ENCODE results near the gene TEX2.

Gene TEX2, protein sequence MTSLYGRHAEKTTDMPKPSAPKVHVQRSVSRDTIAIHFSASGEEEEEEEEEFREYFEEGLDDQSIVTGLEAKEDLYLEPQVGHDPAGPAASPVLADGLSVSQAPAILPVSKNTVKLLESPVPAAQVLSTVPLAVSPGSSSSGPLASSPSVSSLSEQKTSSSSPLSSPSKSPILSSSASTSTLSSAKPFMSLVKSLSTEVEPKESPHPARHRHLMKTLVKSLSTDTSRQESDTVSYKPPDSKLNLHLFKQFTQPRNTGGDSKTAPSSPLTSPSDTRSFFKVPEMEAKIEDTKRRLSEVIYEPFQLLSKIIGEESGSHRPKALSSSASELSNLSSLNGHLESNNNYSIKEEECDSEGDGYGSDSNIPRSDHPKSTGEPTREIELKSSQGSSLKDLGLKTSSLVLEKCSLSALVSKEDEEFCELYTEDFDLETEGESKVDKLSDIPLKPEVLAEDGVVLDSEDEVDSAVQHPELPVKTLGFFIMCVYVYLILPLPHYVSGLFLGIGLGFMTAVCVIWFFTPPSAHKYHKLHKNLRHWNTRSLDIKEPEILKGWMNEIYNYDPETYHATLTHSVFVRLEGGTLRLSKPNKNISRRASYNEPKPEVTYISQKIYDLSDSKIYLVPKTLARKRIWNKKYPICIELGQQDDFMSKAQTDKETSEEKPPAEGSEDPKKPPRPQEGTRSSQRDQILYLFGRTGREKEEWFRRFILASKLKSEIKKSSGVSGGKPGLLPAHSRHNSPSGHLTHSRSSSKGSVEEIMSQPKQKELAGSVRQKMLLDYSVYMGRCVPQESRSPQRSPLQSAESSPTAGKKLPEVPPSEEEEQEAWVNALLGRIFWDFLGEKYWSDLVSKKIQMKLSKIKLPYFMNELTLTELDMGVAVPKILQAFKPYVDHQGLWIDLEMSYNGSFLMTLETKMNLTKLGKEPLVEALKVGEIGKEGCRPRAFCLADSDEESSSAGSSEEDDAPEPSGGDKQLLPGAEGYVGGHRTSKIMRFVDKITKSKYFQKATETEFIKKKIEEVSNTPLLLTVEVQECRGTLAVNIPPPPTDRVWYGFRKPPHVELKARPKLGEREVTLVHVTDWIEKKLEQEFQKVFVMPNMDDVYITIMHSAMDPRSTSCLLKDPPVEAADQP

DNA sequence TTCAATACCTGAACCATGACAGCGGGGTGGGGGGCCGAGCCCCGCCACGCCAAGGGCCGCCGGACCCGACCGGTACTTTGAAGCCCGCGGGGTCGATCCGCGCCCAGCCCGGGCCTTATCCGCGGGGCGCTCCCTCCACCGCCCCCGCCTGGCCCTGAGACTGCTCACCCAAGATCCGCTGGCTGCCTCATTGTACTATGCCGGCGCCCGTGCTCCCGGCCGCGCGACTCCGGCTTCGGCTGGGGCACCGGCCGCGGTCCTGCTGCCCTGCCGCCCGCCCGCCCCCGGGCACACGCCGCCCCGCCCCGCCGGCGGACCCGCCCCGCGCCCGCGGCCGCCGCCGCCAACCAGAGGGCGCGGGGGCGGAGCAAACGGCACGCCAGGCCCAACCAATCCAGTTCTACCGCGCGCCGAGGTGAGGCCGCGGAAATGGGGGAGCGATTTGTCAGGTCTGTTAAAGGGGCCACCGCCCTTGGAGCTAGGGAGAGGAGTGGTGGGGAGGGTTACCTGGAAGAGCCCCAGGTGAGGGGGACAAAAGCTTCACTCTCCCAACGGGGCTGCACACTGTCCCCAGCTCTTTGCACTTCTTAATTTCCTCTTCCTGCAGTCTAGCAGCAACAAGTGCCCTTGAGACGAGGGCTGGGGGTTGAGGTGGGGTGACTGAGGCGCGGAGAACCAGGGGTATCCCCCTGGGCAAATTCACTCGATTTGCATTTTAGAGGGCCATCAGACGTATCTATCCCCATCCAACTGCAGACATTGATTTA, at the start of gene TEX2:
TEX2 (minus strand) TSS at position 261 of the 767 bp plus-strand sequence. CDS start 49,043 bp downstream, outside the sequence.
- peak; percentile 88 for DNase-seq

DNA sequence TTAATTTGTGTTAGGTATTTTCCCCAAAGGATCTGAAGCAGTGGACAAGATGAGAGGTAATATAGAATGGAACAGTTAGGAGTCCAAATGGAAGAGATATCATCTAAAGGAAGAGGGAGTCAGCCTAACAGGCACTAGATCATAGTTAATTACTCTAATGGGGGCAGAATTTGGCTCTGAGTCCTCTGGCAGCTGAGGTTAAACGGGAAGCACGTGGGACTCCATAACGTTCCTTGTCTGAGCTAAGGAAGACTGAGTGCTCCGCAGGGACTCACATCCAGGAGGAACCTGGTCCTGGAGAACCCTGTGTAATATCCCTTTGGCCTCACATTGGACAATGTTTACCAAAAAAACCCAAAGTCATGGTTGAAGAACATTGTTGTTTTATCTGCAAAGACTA, 46.6 kb upstream of the TEX2 start:
- DNase-seq = no peak

DNA sequence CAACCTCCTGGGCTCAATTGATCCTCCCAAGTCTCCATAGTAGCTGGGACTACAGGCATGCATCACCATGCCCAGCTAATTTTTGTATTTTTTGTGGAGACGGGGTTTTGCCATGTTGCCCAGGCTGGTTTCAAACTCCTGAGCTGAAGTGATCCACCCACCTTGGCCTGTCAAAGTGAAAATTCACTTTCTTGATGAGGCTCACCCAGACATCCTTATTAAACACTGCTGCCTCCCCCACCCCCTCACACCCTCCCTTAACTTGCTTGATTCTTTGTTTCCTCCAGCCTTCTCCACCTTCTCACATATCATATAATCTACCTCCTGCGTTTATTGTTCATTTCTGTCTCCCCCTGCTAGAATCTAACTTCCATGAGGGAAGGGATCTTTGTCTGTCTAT, 46.0 kb upstream of the TEX2 start:
- no peak for DNase-seq

DNA sequence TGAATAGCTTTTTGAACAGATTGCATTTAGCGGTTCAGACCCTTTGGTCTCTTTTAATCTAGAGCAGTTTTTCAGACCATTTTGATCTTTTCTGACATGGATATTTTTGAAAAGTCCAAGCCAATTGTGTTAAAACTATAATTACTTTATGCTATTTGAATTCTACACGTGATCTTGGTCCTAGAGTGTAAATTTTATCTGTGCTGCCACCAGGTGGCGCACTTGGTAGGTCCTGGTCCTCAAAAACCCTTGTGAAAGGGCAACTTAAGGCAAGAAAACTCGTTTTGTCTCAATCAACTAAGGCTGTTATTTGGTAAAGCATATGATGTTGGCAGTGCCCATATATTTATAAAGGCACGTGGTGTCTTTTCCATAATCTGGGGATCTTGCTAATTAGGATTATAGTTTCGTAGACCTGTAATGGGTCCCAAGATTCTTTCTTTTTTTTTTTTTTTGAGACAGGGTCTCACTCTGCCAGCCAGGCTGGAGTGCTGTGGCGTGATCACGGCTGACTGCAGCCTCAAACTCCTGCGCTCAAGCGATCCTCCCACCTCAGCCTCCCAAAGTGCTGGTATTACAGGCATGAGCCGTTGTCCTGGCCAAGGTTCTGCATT, 43.9 kb upstream of the TEX2 start:
- DNase-seq = peak; percentile 62

DNA sequence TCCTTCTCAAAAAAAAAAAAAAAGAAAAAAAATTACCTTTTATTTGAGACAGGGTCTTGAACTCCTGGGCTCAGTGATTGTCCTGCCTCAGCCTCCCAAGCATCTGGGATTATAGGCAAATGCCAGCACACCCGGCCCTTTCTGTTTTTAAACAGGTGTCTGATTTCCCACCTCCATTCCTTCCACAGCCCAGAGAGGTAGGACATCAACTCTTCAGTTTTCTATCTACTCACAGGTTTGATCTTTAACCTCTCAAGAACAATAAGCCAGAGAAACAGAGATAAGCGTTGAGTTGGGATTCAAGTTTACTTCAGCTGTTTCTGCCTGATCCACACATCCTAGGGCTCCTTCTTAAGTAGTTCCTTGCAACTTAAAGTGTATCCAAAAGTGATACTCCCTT, 41.5 kb upstream of the TEX2 start:
- no peak for DNase-seq

DNA sequence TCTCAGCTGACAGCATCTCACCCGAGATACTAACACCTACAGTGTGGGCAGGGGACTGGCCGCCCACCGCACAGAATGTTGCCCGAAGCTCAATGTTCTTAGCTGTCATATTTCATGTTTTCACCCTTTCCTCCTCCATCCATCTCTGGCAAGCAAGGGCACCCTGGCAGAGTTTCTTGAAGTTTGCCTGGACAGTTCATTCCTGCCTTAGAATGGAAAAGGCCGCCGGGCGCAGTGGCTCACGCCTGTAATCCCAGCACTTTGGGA, 37.6 kb upstream of the TEX2 start:
- no peak for DNase-seq

DNA sequence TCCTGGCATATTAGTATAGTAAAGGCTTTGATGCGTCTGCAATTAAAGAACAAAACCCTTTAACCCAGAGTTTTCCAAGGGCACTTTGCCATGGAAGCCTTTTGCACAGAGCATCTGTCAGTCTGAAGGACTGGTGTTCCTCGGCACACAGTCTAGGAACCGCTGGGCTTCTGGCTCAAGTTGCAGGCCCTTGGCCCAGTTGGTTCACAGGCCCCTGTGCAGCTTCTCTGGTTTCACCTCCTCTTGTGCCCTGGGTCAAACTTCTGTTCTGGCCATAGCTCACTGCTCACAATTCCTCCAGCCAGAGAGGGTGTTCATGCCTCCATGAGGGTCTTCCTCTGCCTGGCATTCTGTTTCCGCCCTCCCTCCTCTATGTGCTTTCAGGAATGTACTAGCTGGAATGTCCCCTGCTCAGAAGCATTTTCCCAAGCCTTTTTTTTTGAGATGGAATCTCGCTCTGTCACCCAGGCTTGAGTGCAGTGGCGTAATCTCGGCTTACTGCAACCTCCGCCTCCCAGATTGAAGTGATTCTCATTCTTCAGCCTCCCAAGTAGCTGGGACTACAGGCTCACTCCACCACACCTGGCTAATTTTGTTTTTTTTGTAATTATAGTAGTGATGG, 34.5 kb upstream of the TEX2 start:
- DNase-seq = no peak

DNA sequence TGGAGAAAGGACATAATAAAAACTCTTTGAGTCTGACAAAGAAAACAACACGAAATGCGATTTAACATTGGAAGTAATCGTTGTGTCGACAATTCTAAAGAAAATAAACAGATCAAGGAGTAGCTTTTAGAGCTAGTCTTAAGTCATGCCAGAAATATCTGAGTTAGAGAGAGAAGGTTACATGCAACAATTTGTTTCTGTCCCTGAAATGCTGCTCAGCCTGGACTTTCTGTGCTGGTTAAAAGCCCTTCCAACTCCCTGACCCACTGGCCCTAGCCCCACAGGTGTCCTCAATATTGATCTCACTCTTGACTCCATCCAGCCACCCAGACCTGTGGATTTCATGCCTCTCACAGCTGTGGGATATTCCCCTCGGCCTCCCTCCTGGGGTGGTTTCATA, 33.2 kb upstream of the TEX2 start:
- no peak for DNase-seq

DNA sequence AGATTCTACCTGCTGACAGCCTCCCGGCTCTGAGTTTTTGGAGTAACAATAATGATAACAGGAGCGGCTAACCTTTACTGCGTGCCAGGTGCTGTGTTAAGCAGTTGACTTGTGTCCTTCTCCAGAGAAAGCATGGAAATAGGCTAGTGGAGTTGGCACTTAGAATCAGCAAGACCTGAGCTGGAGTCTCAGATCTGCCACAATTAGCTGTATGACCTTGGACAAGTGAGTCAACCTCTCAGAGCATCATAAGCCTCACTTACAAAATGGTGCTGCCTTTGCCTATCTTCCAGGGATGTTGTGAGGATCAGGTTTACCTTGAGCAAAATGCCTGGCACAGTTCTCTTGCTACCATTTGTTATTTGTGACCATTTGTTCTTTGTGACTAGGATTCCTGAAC, 32.1 kb upstream of the TEX2 start:
- no peak for DNase-seq

DNA sequence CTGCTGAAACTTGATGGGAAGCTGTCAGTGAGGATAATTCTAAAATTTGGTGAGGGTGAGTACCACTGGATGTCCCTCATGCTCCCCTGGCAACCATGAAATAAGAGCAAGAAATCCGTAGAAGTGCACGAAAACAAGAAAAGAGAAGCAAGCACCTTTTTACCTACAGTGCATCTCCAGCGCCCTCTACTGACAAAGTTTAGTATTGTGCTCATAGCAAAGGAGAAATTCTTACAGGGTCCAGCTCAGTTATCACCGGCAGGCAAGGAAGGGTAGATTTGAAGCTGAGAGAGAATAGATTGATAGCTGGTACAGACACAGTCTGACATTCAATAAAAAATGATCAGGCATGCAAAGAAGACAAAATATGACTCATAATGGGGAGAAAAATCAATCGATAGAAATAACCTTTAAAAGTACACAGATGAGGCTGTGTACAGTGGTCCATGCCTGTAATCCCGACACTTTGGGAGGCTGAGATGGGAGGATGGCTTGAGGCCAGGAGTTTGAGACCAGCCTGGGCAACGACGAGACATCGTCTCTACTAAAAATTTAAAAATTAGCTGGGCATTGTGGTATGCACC, 28.3 kb upstream of the TEX2 start:
- no peak for DNase-seq

DNA sequence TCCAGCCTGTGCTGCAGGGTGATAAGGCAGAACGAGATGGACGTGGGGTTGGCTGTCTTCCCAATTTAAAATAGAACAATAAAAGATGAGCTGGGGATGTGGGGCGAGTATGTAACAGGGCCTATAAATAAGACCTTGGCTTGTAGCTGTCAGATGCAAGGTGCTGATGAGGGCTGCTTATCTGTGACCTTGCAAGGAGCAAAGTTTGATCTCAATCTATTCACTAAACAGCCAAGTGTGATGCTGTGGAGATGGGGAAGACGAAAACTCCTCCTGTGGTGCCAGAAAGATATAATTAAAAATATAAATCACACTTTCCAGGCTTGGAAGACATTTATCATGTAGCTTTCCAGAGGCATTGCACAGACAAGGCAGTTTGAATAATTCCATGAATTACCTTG, 26.7 kb upstream of the TEX2 start:
- no peak for DNase-seq

DNA sequence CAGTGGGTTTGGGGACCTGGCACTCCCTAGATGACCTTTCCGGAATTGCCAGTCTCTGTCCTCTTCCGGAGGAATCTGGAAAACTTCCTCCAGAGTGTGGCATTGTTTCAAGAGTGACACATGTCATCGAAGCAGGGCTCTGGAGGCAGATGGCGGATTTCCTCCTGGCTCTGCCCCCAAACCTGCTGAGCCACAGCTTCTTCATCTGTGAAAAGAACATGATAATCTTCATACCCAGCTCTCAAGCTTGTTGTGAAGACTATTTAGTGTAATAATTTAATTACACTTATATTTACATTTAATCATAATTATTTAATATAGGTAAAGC, 19.7 kb upstream of the TEX2 start:
- DNase-seq = no peak

DNA sequence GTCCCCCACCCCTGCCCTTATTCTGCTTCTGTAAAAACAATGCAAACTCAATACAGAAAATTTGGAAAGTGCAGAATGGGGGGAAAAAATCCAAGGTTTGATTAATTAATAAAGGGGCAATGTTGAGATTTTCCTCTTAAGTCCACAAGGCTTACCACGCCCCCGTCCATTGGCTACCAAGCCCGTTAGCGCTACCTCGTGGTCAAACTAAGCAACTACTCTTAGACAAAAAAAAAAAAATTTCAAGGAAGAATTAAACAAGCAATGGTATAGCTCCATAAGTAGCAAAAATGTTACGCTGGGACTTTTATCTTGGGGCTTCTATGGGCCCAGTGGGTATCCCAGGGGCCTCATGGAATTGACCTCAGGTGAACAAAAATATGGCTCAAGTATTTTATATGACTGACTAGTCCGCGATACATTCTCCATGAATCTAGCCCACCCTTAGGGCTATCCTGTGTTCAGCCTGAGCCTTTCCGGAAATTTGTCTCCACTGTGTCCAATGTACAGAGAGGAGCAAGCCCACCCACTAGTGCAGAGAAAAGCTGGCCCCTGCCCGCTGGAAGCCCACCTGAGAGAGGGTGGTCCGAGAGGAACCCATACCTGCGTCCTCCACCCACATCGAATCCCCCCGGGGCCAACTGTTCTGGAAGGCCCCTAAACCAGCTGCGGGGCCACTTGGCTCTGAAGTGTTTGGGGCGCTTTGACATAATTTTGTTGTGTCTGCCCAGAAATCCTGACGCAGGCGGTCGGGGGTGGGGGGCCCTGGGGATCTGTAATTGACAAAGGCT, 19.1 kb upstream of the TEX2 start:
- peak; percentile 70 for DNase-seq

DNA sequence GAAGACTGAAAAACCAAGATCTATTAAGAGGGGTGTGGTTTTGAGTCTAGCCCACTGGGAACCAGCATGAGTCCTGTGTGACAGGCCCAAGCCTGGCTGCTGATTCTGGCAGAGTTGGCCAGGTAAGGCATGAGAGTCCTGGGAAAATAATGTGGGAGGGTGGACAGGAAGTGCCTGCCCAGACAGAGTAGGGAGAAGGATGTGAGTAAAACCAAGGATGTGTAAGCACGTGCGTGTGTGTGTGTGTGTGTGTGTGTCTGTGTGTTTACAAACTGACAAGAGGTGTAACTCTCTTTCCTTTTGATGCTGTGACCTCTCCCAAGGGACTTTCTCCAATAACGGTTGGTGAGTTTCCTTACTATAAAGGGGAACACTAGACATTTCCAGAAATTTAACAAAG, 15.6 kb upstream of the TEX2 start:
- peak; percentile 46 for DNase-seq

DNA sequence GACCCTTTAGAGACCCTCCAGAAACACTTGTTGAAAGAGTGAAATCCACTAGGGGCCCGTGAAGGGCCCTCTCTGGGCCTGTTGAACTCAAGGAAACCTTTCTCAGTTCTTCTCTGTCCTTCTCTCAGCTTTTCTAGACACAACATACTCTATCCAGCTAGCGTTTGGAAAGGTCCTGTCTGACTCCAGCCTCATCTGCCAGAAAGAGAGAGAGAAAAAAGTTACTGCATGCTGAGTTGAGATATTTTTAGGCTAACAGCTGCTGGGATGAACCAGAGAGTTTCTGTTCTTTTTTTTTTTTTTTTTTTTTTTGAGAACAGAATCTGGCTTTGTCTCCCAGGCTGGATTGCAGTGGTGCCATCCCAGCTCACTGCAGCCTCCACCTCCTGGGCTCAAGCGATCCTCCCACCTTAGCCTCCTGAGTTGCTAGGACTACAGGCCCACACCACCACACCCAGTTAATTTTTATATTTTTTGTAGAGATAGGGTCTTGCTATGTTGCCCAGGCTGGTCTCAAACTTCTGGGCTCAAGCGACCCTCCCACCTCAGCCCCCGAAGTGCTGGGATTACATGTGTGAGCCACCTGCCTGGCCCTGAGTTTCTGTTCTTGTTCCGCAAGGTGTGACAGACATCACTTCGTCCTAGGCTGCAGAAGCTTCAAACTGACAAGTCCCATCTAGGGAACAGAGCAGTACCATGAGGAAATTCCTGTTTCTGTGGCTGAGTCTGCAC, 14.9 kb upstream of the TEX2 start:
- DNase-seq = no peak

DNA sequence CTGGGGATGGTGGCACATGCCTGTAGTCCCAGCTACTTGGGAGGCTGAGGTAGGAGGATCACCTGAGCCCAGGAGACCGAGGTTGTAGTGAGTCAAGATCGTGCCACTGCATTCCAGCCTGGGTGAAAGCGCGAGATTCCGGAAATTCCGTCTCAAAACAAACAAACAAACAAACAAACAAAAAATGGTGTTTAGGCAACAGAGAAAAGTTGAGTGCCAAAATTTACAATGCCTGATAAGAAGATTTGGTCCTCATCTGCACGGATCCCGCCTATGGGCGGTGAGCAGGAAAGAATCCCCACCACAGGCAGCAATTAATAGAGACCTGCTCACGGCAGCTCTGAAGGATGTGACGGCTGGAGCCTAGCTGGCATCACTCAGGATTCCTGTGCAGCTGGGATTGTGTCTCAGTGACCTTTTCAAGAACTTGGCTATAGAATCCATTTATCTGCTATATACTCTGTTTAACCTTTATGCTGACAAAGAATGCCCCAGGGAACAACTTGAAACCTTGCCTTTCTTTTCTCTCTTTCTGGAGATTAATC, 14.0 kb upstream of the TEX2 start:
- DNase-seq = no peak

DNA sequence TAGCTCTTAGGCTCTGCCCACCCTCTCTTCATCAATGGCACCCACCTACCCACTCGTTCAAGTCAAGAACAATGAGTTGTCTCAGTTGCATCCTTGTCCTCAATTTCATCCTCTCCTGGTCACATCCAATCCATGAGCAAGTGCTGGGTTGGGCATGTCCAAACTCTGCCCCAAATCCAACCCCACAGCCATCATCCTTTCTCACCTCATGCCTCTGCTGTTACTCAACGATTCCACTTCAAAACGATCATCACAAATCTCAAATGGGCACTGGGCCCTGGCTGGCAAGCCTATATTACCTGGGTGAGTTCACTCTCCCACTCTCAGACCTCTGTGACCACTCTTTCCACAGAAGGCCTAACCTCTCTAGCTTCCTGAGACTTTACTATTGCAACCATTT, 12.0 kb upstream of the TEX2 start:
- no peak for DNase-seq

DNA sequence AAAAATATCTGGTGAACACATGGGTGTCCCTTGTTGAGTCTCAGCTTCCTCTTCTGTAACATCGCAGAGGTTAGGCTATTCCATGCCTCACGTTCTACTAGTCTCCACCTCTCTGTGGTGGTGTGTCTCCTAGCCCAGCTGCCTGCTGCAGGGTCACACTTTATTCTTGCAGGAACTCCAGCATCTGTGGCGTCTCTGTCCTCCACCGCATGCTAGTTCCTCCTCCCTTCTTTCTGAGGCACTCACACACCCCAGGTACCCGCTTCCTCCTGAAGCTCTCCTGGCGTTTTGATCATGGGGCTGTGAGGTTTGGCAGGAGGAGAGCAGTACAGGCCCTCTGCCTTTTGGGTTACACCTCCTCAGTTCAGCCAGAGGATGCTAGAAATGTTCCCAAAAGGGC, 9.9 kb upstream of the TEX2 start:
- DNase-seq = no peak

DNA sequence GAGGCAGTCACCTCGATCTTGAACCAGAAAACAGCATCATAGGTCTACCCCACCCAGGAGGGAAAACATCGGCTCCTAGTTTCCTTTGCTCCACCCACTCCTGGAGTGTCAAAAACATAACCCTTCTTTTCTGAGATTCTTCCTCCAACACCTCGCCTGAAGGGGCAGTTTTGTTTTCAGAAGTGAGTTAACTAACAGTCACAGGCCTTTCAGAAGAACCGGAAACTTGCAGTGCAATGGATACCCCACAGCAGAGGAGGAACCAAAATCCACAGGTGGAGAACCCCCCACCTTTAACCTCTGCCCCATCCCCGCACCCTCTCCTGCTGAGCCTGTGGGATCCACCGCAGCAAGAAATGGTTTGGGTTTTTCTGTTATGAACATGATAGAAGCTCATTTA, 7.8 kb upstream of the TEX2 start:
- DNase-seq = no peak
